HepG2 (cell line): ENCODE data around the gene JMJD8. TPM values are rescaled to one million over a fixed set of nuclear protein-coding genes. Genes with fewer than 3 reads are reported as not detected.

Experiments
- CBX2 ChIP-seq, 2 experiments: fragments of 200-600 bp in 1 of 2; sonication (generic); formaldehyde crosslinking in 1 of 2; IDR thresholded peaks; 2 replicates each; pipeline versions ENCODE4 v1.7.0 to v1.8.1; 2018 to 2022; ENCODE audit warnings: low read depth in 2 of 2, low read length in 1 of 2, mild to moderate bottlenecking in 1 of 2, missing genetic modification reagents in 1 of 2
- GLI4 ChIP-seq: sonication (generic); formaldehyde crosslinking; IDR thresholded peaks from 2 replicates; pipeline ENCODE4 v1.5.1; 2020; ENCODE audit warnings: missing genetic modification reagents, mild to moderate bottlenecking, moderate library complexity, borderline replicate concordance
- GTF2F1 ChIP-seq: fragments of 150-350 bp; IDR thresholded peaks from 2 replicates; pipeline ENCODE4 v1.6.1; 2014; ENCODE audit warnings: low read length
- HOXA9 ChIP-seq: sonication (generic); formaldehyde crosslinking; IDR thresholded peaks from 2 replicates; pipeline ENCODE4 v1.8.1; 2022; ENCODE audit warnings: missing genetic modification reagents, mild to moderate bottlenecking, moderate library complexity, borderline replicate concordance
- KLF12 ChIP-seq: sonication (generic); formaldehyde crosslinking; IDR thresholded peaks from 2 replicates; pipeline ENCODE4 v1.4.0; 2020; ENCODE audit warnings: missing genetic modification reagents, borderline replicate concordance
- NR2F6 ChIP-seq, 2 experiments: IDR thresholded peaks; 2 replicates each; pipeline ENCODE4 v1.6.1; 2016; ENCODE audit warnings: antibody characterized with exemption in 1 of 2, mild to moderate bottlenecking in 1 of 2
- PREB ChIP-seq: sonication (generic); formaldehyde crosslinking; IDR thresholded peaks from 2 replicates; pipeline ENCODE4 v1.4.0; 2020; ENCODE audit warnings: missing genetic modification reagents
- RXRB ChIP-seq: IDR thresholded peaks from 2 replicates; pipeline ENCODE4 v1.6.1; 2016; ENCODE audit warnings: borderline replicate concordance, missing genetic modification reagents, missing compliant biosample characterization
- TEAD2 ChIP-seq: sonication (generic); formaldehyde crosslinking; IDR thresholded peaks from 2 replicates; pipeline ENCODE4 v1.9.0; 2021; ENCODE audit warnings: missing genetic modification reagents
- TFDP1 ChIP-seq: IDR thresholded peaks from 2 replicates; pipeline ENCODE4 v1.6.1; 2016; ENCODE audit warnings: missing compliant biosample characterization, missing genetic modification reagents, borderline replicate concordance
- ZNF782 ChIP-seq: sonication (generic); formaldehyde crosslinking; IDR thresholded peaks from 2 replicates; pipeline ENCODE4 v1.4.0; 2020; ENCODE audit warnings: missing genetic modification reagents, mild to moderate bottlenecking, borderline replicate concordance
- polyA plus RNA-seq, 8 experiments: library from polyadenylated mRNA; depleted of rRNA in 3 of 8; stranded (reverse) in 7 of 8; unstranded in 1 of 8; fragments of >200 nt; fragmentation: Illumina TruSeq in 4 of 8; extraction: Trizol in 4 of 8; gene quantifications; 2 replicates each; pipeline versions ENCODE4 v1.2.1 to v1.2.3, GENCODE V29; 2011 to 2016; ENCODE audit warnings: low read depth in 4 of 8, missing spikeins in 1 of 8, mixed read lengths in 1 of 8; ENCODE audit not compliant: insufficient read depth in 1 of 8
- total RNA-seq, 5 experiments: library from RNA; depleted of rRNA; stranded (reverse); fragments of >200 nt; fragmentation: Illumina TruSeq; extraction: Trizol; gene quantifications; 2 replicates each; pipeline ENCODE4 v1.2.3, GENCODE V29; 2016; ENCODE audit warnings: low read depth in 1 of 5
- TF ChIP-seq, protein P1 (sequence below): sonication (generic); formaldehyde crosslinking; IDR thresholded peaks from 2 replicates; pipeline ENCODE4 v1.8.0; 2023; ENCODE audit warnings: mild to moderate bottlenecking, missing genetic modification reagents
- TF ChIP-seq, protein P2 (sequence below): sonication (generic); formaldehyde crosslinking; IDR thresholded peaks from 2 replicates; pipeline ENCODE4 v1.4.0; 2020; ENCODE audit warnings: missing genetic modification reagents, borderline replicate concordance
- TF ChIP-seq, protein P3 (sequence below): IDR thresholded peaks from 2 replicates; pipeline ENCODE4 v1.6.1; 2016; ENCODE audit warnings: missing compliant biosample characterization, missing genetic modification reagents, borderline replicate concordance
- TF ChIP-seq, protein P4 (sequence below): sonication (generic); formaldehyde crosslinking; IDR thresholded peaks from 2 replicates; pipeline ENCODE4 v1.5.1; 2020; ENCODE audit warnings: missing genetic modification reagents, mild to moderate bottlenecking, borderline replicate concordance

The JMJD8 gene
- total and polyA plus RNA-seq, 2 of the 13 experiments (the other 11 are each of a cell fraction or from before 2014, with no cell fraction given): 2.6 to 11.8 TPM

DNA sequence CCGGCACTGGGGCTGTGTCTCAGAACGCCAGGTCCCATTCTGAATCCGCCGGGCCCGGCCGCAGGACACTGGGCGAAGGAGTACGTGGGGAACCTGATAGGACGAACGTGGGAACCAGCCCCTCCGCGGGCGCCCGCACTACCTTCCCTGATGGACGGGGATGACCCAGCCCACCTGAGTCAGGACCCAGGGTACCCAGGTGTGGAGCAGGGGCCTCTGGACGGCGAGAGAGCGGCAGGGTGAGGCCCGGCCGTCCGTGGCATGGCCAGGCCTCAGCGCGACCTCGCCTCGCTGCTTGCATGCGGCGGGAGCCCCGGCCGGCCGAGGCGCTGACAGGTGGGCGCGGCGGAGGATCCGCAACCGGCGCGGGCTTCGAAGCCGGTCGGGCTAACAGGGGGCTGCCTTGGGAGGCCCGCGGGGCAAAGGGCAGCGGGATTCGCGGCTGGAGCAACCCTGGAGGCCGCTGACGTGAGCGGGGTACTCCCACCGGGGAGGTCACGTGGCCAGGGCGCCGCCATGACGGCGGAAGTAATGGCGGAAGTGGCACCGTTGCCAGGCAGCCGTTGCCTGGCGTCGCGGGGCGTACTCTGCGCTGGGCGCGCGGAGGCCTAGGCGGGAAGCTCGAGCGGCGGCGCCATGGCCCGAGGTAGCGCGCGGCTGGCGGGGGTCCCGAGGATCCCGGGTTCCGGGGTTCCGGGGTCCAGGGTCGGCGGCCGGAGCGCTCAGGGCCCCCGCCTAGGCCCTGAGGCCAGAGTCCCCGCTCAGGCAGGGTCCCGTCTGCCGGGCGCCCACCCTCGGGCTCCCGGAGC is 35.1 kb downstream of the JMJD8 start, which contains the start of gene WDR90 (continued):
- TF ChIP-seq GTF2F1: no peak
- TF ChIP-seq, protein P1, sequence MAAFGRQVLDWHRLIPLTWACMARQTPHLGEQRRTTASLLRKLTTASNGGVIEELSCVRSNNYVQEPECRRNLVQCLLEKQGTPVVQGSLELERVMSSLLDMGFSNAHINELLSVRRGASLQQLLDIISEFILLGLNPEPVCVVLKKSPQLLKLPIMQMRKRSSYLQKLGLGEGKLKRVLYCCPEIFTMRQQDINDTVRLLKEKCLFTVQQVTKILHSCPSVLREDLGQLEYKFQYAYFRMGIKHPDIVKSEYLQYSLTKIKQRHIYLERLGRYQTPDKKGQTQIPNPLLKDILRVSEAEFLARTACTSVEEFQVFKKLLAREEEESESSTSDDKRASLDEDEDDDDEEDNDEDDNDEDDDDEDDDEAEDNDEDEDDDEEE (CRISPR knock-in tag): 0 out of 2 replicates have a peak, but pooled peaks have one; percentile 58
- TF ChIP-seq CBX2 (IDR thresholded peaks at IDR 0.05; ENCODE audit: low read depth, low read length): no peak
- 0 out of 2 replicates have a peak, but pooled peaks have one; percentile 76 for TF ChIP-seq CBX2 (CRISPR knock-in tag; IDR thresholded peaks at IDR 0.05; ENCODE audit: low read depth)
- TF ChIP-seq, protein P2, sequence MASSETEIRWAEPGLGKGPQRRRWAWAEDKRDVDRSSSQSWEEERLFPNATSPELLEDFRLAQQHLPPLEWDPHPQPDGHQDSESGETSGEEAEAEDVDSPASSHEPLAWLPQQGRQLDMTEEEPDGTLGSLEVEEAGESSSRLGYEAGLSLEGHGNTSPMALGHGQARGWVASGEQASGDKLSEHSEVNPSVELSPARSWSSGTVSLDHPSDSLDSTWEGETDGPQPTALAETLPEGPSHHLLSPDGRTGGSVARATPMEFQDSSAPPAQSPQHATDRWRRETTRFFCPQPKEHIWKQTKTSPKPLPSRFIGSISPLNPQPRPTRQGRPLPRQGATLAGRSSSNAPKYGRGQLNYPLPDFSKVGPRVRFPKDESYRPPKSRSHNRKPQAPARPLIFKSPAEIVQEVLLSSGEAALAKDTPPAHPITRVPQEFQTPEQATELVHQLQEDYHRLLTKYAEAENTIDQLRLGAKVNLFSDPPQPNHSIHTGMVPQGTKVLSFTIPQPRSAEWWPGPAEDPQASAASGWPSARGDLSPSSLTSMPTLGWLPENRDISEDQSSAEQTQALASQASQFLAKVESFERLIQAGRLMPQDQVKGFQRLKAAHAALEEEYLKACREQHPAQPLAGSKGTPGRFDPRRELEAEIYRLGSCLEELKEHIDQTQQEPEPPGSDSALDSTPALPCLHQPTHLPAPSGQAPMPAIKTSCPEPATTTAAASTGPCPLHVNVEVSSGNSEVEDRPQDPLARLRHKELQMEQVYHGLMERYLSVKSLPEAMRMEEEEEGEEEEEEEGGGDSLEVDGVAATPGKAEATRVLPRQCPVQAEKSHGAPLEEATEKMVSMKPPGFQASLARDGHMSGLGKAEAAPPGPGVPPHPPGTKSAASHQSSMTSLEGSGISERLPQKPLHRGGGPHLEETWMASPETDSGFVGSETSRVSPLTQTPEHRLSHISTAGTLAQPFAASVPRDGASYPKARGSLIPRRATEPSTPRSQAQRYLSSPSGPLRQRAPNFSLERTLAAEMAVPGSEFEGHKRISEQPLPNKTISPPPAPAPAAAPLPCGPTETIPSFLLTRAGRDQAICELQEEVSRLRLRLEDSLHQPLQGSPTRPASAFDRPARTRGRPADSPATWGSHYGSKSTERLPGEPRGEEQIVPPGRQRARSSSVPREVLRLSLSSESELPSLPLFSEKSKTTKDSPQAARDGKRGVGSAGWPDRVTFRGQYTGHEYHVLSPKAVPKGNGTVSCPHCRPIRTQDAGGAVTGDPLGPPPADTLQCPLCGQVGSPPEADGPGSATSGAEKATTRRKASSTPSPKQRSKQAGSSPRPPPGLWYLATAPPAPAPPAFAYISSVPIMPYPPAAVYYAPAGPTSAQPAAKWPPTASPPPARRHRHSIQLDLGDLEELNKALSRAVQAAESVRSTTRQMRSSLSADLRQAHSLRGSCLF (CRISPR knock-in tag): 0 out of 2 replicates have a peak, but pooled peaks have one; percentile 35
- peak; percentile 74 for TF ChIP-seq KLF12 (CRISPR knock-in tag)
- TF ChIP-seq RXRB: peak; percentile 60; the same call in 1 of the 2 replicates
- peak; percentile 81; the same call in 1 of the 2 replicates for TF ChIP-seq TEAD2 (CRISPR knock-in tag)
- TF ChIP-seq HOXA9 (CRISPR knock-in tag): no peak
- TF ChIP-seq GLI4 (CRISPR knock-in tag): 0 out of 2 replicates have a peak, but pooled peaks have one; percentile 83
- TF ChIP-seq, protein P3, sequence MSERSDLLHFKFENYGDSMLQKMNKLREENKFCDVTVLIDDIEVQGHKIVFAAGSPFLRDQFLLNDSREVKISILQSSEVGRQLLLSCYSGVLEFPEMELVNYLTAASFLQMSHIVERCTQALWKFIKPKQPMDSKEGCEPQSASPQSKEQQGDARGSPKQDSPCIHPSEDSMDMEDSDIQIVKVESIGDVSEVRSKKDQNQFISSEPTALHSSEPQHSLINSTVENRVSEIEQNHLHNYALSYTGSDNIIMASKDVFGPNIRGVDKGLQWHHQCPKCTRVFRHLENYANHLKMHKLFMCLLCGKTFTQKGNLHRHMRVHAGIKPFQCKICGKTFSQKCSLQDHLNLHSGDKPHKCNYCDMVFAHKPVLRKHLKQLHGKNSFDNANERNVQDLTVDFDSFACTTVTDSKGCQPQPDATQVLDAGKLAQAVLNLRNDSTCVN (CRISPR knock-in tag): 0 out of 2 replicates have a peak, but pooled peaks have one; percentile 58
- peak; percentile 93 for TF ChIP-seq TFDP1 (CRISPR knock-in tag)
- peak; percentile 71; the same call in 1 of the 2 replicates for TF ChIP-seq ZNF782 (CRISPR knock-in tag)
- peak; percentile 54; the same call in 1 of the 2 replicates for TF ChIP-seq PREB (CRISPR knock-in tag)
- TF ChIP-seq NR2F6 (IDR thresholded peaks at IDR 0.05): peak; percentile 45
- peak; percentile 85 for TF ChIP-seq NR2F6 (CRISPR knock-in tag; IDR thresholded peaks at IDR 0.05)
- TF ChIP-seq, protein P4, sequence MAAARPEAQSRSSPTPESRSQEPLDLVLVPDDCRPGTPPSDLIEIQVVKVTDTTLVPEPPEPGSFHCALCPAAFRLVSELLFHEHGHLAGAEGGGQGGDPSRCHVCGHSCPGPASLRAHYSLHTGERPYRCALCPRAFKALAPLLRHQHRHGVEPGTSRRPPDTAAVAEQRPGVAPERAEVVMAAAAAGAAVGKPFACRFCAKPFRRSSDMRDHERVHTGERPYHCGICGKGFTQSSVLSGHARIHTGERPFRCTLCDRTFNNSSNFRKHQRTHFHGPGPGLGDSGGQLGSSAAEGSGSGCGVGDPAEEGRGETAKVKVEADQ (CRISPR knock-in tag): peak; percentile 57; the same call in 1 of the 2 replicates
